ENCODE results near the gene RAPGEF4. TPM values are rescaled to one million over a fixed set of nuclear protein-coding genes. Genes with fewer than 3 reads are reported as not detected.

Gene RAPGEF4
- polyA plus RNA-seq (2012; ENCODE audit: insufficient read length, low read depth) = 0.53 TPM

DNA sequence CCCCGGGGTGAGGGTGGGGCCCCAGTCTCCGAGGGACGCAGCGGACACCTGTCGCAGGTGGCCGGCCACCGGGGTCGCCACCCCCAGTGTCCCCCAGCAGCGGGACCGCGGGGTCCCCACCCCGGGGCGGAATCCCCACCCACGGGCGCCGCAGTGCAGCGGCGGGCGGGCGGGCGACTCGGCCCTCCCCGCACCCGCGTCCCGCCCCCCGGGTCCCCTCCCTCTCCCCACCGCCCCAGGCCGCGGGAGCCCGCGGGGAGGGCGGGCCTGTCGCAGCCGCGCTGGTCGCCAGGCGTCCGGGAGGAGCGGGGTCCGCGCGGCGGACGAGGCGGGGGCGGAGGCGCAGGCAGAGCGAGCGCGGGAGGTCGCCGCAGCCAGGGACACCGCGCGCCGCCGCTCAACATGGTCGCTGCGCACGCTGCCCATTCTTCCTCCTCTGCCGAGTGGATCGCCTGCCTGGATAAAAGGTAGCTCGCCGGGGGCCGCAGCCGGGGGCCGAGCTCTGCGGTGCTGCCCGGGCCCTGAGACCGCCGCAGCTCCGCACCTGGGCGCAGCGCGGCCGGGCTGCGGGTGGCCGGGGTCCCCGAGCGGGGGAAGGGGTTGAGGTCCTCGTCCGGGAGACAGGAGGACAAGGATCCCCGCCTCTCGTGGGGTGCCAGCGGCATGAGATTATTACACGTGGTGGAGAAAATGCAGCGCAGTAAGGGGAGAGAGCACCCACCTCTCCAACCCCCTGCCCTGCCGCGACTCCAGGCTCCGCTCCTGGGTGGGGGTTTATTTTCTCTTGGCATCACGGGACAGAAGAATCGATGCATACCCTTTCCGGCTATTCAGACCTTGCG is at the start of gene RAPGEF4:
RAPGEF4 (plus strand) TSS at position 264 of the 842 bp plus-strand sequence; CDS start at position 403, 139 bp downstream.
- no peak for TF ChIP-seq FOXP2 (optimal IDR thresholded peaks at IDR 0.05; ENCODE audit: borderline replicate concordance, extremely low read depth, extremely low read length, insufficient read depth)
- TF ChIP-seq POLR2AphosphoS5 (IDR thresholded peaks at IDR 0.05; ENCODE audit: low read depth, low read length) = no peak
- TF ChIP-seq TAF1 (IDR thresholded peaks at IDR 0.05; ENCODE audit: borderline replicate concordance, insufficient read depth, low read length) = no peak
- TF ChIP-seq SIN3A (IDR thresholded peaks at IDR 0.05; ENCODE audit: borderline replicate concordance, insufficient read depth, low read length) = no peak
- TF ChIP-seq, protein P1, sequence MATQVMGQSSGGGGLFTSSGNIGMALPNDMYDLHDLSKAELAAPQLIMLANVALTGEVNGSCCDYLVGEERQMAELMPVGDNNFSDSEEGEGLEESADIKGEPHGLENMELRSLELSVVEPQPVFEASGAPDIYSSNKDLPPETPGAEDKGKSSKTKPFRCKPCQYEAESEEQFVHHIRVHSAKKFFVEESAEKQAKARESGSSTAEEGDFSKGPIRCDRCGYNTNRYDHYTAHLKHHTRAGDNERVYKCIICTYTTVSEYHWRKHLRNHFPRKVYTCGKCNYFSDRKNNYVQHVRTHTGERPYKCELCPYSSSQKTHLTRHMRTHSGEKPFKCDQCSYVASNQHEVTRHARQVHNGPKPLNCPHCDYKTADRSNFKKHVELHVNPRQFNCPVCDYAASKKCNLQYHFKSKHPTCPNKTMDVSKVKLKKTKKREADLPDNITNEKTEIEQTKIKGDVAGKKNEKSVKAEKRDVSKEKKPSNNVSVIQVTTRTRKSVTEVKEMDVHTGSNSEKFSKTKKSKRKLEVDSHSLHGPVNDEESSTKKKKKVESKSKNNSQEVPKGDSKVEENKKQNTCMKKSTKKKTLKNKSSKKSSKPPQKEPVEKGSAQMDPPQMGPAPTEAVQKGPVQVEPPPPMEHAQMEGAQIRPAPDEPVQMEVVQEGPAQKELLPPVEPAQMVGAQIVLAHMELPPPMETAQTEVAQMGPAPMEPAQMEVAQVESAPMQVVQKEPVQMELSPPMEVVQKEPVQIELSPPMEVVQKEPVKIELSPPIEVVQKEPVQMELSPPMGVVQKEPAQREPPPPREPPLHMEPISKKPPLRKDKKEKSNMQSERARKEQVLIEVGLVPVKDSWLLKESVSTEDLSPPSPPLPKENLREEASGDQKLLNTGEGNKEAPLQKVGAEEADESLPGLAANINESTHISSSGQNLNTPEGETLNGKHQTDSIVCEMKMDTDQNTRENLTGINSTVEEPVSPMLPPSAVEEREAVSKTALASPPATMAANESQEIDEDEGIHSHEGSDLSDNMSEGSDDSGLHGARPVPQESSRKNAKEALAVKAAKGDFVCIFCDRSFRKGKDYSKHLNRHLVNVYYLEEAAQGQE (IDR thresholded peaks at IDR 0.05; ENCODE audit: insufficient read depth in 1 of 2, low read depth in 2 of 2, low read length in 2 of 2) = no peak

GRCh38 chr2:172693037-172693436 is 42.6 kb upstream of the RAPGEF4 start:
- TF ChIP-seq, protein P1 (IDR thresholded peaks at IDR 0.05; ENCODE audit: insufficient read depth in 1 of 2, low read depth in 2 of 2, low read length in 2 of 2) = no peak
- TF ChIP-seq FOXP2 (optimal IDR thresholded peaks at IDR 0.05; ENCODE audit: borderline replicate concordance, extremely low read depth, extremely low read length, insufficient read depth) = no peak
- TF ChIP-seq SIN3A (IDR thresholded peaks at IDR 0.05; ENCODE audit: borderline replicate concordance, insufficient read depth, low read length) = no peak
- TF ChIP-seq POLR2AphosphoS5 (IDR thresholded peaks at IDR 0.05; ENCODE audit: low read depth, low read length) = no peak
- no peak for TF ChIP-seq TAF1 (IDR thresholded peaks at IDR 0.05; ENCODE audit: borderline replicate concordance, insufficient read depth, low read length)

DNA sequence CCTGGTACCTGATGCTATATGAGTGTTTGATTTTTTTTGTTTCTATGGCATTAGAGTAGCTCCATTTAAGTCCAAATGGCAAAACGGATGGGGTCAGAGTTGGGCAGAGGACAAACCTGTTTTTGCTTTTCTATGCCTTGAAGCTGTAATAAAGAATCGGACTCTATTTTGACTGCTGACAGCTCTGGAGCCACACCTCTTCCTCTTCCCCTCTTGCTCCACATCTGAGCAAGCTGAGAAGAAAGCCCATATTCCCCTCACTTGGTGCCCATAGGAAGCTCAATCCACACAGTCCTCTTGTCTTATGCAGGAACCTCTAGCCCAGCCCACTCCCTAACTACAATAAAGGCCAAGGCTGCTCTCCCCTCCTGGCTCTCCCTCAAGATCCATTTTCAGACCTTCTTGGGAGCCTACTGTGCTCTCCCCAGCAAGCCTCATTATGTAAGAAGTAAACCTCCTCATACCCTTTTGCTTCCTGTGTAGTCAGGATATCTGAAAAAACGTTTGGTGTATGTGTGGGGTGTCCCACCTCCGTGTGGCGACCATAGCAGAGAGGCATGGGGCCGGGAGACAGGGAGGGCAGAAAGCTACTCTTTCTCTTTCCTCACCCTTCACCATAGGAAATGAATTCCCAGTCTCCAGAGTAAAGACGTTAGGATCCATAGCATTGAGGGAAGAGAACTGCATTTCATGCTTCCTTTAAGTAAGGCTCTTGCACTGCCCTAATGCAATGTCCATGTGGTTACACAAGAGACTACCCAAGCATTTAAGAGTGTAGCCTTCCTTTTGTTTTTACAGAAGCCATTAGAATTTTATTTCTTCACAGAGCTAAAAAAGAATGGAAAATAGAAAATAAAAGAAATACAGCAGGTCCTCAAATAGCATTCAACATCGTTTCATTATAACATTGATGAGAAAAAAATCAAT is 41.9 kb upstream of the RAPGEF4 start:
- no peak for TF ChIP-seq SIN3A (IDR thresholded peaks at IDR 0.05; ENCODE audit: borderline replicate concordance, insufficient read depth, low read length)
- TF ChIP-seq, protein P1 (IDR thresholded peaks at IDR 0.05; ENCODE audit: insufficient read depth in 1 of 2, low read depth in 2 of 2, low read length in 2 of 2) = no peak
- no peak for TF ChIP-seq TAF1 (IDR thresholded peaks at IDR 0.05; ENCODE audit: borderline replicate concordance, insufficient read depth, low read length)
- no peak for TF ChIP-seq POLR2AphosphoS5 (IDR thresholded peaks at IDR 0.05; ENCODE audit: low read depth, low read length)
- TF ChIP-seq FOXP2 (optimal IDR thresholded peaks at IDR 0.05; ENCODE audit: borderline replicate concordance, extremely low read depth, extremely low read length, insufficient read depth) = no peak

- TF ChIP-seq POLR2AphosphoS5 (IDR thresholded peaks at IDR 0.05; ENCODE audit: low read depth, low read length) = no peak
- no peak for TF ChIP-seq FOXP2 (optimal IDR thresholded peaks at IDR 0.05; ENCODE audit: borderline replicate concordance, extremely low read depth, extremely low read length, insufficient read depth)
- TF ChIP-seq TAF1 (IDR thresholded peaks at IDR 0.05; ENCODE audit: borderline replicate concordance, insufficient read depth, low read length) = no peak
- no peak for TF ChIP-seq SIN3A (IDR thresholded peaks at IDR 0.05; ENCODE audit: borderline replicate concordance, insufficient read depth, low read length)
- TF ChIP-seq, protein P1 (IDR thresholded peaks at IDR 0.05; ENCODE audit: insufficient read depth in 1 of 2, low read depth in 2 of 2, low read length in 2 of 2) = no peak
These were observed 38.3 kb upstream of the RAPGEF4 start for GRCh38 chr2:172697296-172697695.
